ENCODE results near the gene TMPRSS4. TPM values are rescaled to one million over a fixed set of nuclear protein-coding genes. Genes with fewer than 3 reads are reported as not detected.

Gene TMPRSS4
- total and polyA plus RNA-seq, 2 donors (not counting 1 experiment from before 2014, with no cell fraction given) = not detected

- H3K4me1 Mint-ChIP-seq = no peaks in the 10 kb centered on the region
- H3K4me3 Mint-ChIP-seq = no peak overlapping the region
- H3K27ac Mint-ChIP-seq = no peak overlapping the region
- no peaks in the 10 kb centered on the region for H4K20me1 ChIP-seq (ENCODE audit: control insufficient read depth, insufficient read depth, low read length, poor library complexity, severe bottlenecking)
- ATAC-seq (ENCODE audit: low read depth) = no peak
- H3K9me3 ChIP-seq (ENCODE audit: control extremely low read depth in 1 of 3, control insufficient read depth in 2 of 3, insufficient read depth in 1 of 3, low read length in 2 of 3) = no peaks in the 10 kb centered on the region
- no peak overlapping the region for H3K4me2 ChIP-seq (replicated peaks; ENCODE audit: low read depth, low read length, poor library complexity, severe bottlenecking)
- no peaks in the 10 kb centered on the region for H3K9me3 Mint-ChIP-seq (ENCODE audit: insufficient read depth)
- POLR2A ChIA-PET = interaction anchor here (0.6 kb wide), 1 partner anchor 238 kb away, joined by 8 read pairs; no protein-coding TSS in a partner anchor
- no peak for DNase-seq
- no peak overlapping the region for H3K9ac ChIP-seq (ENCODE audit: low read length)
- no peaks in the 10 kb centered on the region for H3K79me2 ChIP-seq (ENCODE audit: control insufficient read depth, insufficient read depth, low read length)
- no peak overlapping the region for H3K4me3 ChIP-seq (ENCODE audit: control extremely low read depth in 1 of 5, extremely low read depth in 1 of 5, insufficient read depth in 1 of 5, low read depth in 2 of 5, low read length in 4 of 5)
- intact Hi-C loops (cut with micrococcal nuclease) = no loop called here
- H3K36me3 ChIP-seq (replicated peaks in 1 of 2; ENCODE audit: control extremely low read depth in 1 of 2, control insufficient read depth in 1 of 2, extremely low read depth in 1 of 2, insufficient read depth in 2 of 2, low read length in 1 of 2) = no peaks in the 10 kb centered on the region
- WGBS (ENCODE audit: insufficient coverage) = 82% methylated on average over 10 of the region's 10 CpGs
- H2AFZ ChIP-seq (ENCODE audit: insufficient read depth, low read depth, low read length, poor library complexity, severe bottlenecking) = no peak overlapping the region
- no peak overlapping the region for H3K27ac ChIP-seq (ENCODE audit: low read length in 2 of 2)
- CTCF ChIA-PET = no interaction called here
- H3K27me3 ChIP-seq (replicated peaks in 1 of 4; ENCODE audit: control extremely low read depth in 1 of 4, control insufficient read depth in 3 of 4, insufficient read depth in 4 of 4, low read length in 3 of 4) = peaks cover 0 to 4% (median 1%) of the 10 kb centered on the region in 4 experiments
- no peak for TF ChIP-seq EZH2 (IDR thresholded peaks at IDR 0.05; ENCODE audit: borderline replicate concordance, insufficient read depth, low read depth, low read length, poor library complexity, severe bottlenecking)
- TF ChIP-seq CTCF (IDR thresholded peaks at IDR 0.05) = no peak
- peaks cover 42% of the 10 kb centered on the region for H3K27me3 Mint-ChIP-seq
- no peaks in the 10 kb centered on the region for H3K4me1 ChIP-seq (ENCODE audit: control insufficient read depth in 2 of 2, insufficient read depth in 2 of 2, low read length in 2 of 2)
Measured at GRCh38 chr11:118079491-118079890, 2.6 kb downstream of the TMPRSS4 start.

GRCh38 chr11:118080296-118080695 lies 3.4 kb downstream of the TMPRSS4 start:
- Histone ChIP-seq H3K79me2 (ENCODE audit: control insufficient read depth, insufficient read depth, low read length) (no peaks in the 10 kb centered on the region), H3K4me1 (ENCODE audit: control insufficient read depth in 2 of 2, insufficient read depth in 2 of 2, low read length in 2 of 2) (no peaks in the 10 kb centered on the region), H3K36me3 (replicated peaks in 1 of 2; ENCODE audit: control extremely low read depth in 1 of 2, control insufficient read depth in 1 of 2, extremely low read depth in 1 of 2, insufficient read depth in 2 of 2, low read length in 1 of 2) (no peaks in the 10 kb centered on the region), H3K4me3 (ENCODE audit: control extremely low read depth in 1 of 5, extremely low read depth in 1 of 5, insufficient read depth in 1 of 5, low read depth in 2 of 5, low read length in 4 of 5) (no peak overlapping the region), H3K27me3 (replicated peaks in 1 of 4; ENCODE audit: control extremely low read depth in 1 of 4, control insufficient read depth in 3 of 4, insufficient read depth in 4 of 4, low read length in 3 of 4) (peaks cover 0 to 4% (median 1%) of the 10 kb centered on the region in 4 experiments), H3K27ac (ENCODE audit: low read length in 2 of 2) (no peak overlapping the region), H4K20me1 (ENCODE audit: control insufficient read depth, insufficient read depth, low read length, poor library complexity, severe bottlenecking) (no peaks in the 10 kb centered on the region), H3K4me2 (replicated peaks; ENCODE audit: low read depth, low read length, poor library complexity, severe bottlenecking) (no peak overlapping the region), H3K9me3 (ENCODE audit: control extremely low read depth in 1 of 3, control insufficient read depth in 2 of 3, insufficient read depth in 1 of 3, low read length in 2 of 3) (no peaks in the 10 kb centered on the region), H3K9ac (ENCODE audit: low read length) (no peak overlapping the region), H2AFZ (ENCODE audit: insufficient read depth, low read depth, low read length, poor library complexity, severe bottlenecking) (no peak overlapping the region)
- 78% methylated on average over 4 of the region's 5 CpGs for WGBS (ENCODE audit: insufficient coverage)
- Mint-ChIP-seq H3K27ac (no peak overlapping the region), H3K4me1 (no peaks in the 10 kb centered on the region), H3K9me3 (ENCODE audit: insufficient read depth) (no peaks in the 10 kb centered on the region), H3K4me3 (no peak overlapping the region), H3K27me3 (peaks cover 36% of the 10 kb centered on the region)
- intact Hi-C loops (cut with micrococcal nuclease) = no loop called here
- POLR2A ChIA-PET = no interaction called here
- no peak for TF ChIP-seq CTCF (IDR thresholded peaks at IDR 0.05)
- no peak for TF ChIP-seq EZH2 (IDR thresholded peaks at IDR 0.05; ENCODE audit: borderline replicate concordance, insufficient read depth, low read depth, low read length, poor library complexity, severe bottlenecking)
- CTCF ChIA-PET = no interaction called here
- DNase-seq (no peak), ATAC-seq (ENCODE audit: low read depth) (no peak)

Measured in B cell (primary cell).